Stimulated activated CD4-positive, alpha-beta T cell treated with anti-CD3 and anti-CD28 coated beads, TNF-alpha, amount 100 ng/mL, for 24 hours (primary cell): ENCODE measurements around the gene OR2T1.
"Not testable (repeated sequence)": the region's sequence is repeated elsewhere in the genome, so short reads cannot be mapped to it uniquely, and the experiment has no call there.

ENCODE experiments used
- DNase-seq, 3 experiments: peaks; one replicate each; pipeline ENCODE4 v3.0.0-alpha.2; 2020; ENCODE audit warnings: low read depth in 3 of 3

OR2T1 gene

DNA sequence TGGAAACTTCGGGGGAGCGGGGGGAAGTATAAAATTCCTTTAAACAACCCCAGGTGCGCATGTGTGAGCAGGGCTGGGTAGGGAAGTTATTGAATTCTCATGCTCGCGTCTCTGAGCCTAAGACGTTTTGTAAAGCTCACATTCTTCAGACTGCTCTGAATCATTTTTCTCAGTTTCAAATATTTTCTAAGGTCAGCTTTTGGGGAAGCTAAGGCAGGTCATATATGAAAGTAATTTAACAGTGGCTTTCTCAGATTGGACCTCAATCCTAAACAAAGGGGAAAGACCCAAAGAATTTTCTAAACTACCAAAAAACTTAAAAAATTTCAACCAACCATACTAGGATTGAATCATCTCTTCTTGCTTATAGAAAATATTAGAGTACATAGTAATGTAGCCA is 32.1 kb downstream of the OR2T1 start:
- DNase-seq = not testable (repeated sequence)

DNA sequence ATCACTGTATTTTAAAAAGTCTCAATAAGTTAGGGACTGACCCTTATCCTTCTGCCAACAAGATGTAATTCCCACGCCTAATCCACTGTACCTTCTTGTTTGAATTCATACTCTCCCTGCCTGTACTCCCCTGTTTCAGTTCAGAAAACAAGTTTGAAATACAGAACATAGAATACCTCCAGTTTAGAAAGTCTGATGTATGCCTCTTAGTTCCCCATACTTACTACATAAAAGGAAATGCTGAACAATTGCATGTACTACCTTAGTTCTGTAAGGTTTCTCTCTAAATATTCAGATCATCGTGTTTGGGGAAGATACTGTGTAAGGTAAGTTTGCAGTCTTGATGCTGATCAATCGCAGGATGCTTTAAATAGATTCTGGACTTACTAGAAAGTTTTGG is 33.5 kb downstream of the OR2T1 start:
- not testable (repeated sequence) for DNase-seq

DNA sequence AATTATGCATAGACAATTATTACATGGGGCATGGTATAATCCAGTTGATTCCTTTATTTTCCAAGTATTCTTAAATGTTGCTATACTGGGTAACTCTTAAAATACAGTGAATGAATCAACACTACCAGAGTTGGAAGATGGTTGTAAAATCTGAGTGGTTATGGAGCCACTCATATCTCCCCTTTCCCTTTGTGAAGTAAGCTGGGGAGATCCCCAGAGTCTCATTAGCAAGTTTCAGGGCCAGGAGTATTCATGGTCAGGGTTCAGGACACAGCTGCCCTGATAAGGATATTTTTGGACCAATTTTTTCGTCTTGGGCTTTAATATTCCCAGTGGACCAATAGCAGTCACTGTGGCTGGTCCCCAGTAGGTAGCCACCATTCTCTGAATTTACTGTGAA is 35.8 kb downstream of the OR2T1 start:
- not testable (repeated sequence) for DNase-seq

DNA sequence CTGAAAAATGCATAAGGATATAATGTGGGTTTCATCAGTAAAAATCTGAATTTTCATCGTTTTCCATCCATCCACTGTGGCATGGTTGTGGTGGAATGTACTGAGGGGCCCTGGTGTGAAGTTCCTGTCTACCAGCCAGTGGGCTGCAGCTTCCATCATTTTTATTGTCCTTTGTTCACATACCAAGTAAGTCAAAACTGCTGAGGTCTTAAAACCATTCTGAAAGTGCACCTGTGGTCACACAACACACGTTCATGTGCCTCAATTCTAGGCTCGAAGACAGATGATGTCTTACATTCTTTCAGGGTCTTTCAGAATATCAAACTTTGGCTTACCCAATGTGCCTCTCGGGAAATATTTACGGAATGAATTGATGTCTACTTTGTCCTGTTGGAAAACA is 36.4 kb downstream of the OR2T1 start:
- DNase-seq = not testable (repeated sequence)

DNA sequence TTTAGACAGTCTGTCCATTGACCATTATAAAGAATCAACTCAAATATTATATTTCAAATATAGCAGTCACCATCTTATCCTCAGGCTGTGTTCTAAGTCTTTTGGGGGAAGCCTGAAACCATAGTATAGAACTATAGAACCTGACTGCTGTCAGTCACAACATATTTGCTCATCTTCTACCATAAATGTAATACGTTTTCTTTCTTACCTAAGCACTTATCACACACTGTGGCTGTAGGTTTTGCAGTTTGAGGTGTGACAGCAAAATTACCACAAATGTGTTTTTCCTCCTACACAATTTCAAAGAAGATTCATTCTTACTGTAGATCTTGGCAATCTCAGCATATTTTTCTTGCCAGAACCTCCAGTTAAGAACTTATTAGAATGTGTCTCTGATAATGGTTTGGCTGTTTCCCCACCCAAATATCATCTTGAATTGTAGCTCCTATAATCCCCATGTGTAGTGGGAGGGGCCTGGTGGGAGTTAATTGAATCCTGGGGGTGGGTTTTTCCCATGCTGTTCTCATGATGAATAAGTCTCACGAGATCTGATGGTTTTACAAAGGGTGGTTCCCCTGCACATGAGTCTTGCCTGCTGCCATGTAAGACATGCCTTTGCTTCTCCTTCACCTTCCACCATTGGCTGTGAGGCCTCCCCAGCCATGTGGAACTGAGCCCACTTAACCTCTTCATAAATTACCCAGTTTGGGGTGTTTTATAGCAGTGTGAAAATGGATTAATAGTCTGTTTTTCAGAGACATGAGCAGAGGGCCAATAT is 39.8 kb downstream of the OR2T1 start:
- not testable (repeated sequence) for DNase-seq

DNA sequence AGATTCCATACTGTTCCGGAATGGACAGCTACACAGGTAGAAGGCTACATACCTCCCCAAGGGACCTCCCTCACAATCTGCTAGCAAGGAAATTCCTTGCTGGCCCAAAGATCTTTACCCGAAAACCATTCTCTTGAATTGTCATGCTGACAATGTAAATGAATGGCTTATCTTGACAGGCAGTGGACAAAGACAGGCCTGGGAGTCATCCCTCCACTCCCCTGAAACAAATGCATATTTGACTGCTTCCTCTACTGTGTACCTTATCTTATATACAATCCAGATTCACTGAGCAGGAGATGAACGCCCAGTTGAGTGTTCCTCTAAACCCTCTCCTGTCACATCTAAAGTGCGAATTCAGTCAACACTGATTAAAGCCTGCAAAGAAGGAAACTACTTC is 41.8 kb downstream of the OR2T1 start:
- DNase-seq = not testable (repeated sequence)

DNA sequence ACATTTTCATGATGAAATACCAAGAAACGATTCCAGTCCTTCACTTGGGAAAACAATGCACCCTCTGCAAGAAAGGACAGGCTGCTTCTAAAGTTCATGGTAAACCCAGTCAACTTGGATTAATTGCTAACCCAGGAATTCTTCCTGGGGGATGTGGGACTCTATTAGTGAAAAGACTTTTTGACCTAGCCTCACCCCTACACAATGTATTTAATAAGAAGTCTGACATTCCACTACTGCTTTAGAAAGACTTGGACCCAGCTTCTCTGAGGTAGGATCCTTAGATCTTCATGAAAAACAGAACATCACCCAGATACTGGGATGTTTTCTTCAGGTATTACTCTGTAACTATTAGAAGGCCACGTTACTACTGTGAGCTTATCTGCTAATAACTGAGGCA is 42.6 kb downstream of the OR2T1 start, which contains the start of gene OR2T2:
Gene OR2T2 (plus strand): TSS at position 239 of the 400 bp plus-strand sequence. CDS start 7,161 bp downstream, outside the sequence.
- not testable (repeated sequence) for DNase-seq

DNA sequence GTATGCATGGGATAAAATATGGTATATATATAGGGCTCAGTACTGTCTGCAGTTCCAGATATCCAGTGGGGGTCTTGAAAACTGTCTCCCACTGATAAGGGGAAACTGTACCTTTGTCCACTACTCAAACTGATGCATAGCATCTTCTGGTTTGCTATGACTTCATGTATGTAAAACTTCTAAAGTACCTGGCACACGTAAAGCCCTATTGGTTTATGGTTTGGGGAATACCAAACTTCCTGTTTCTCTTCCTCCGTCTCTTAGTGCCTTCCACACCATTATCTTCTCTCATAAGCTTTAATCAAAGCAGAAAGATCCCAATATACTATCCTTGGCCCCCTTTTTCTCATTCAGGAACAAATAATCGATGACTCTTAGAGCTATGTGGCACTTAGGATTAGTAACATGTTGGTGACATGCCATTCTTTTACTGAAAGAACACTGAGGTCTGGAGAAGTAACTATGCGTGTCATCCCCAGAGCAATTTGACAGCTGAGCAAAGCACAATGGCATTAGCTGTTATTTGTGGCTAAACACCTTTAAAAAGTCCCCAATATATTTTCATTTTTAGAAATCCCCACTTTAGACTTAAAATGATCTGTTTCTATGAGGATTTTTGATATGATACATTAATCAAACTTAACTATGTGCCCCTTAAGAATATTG is 45.7 kb downstream of the OR2T1 start:
- not testable (repeated sequence) for DNase-seq

DNA sequence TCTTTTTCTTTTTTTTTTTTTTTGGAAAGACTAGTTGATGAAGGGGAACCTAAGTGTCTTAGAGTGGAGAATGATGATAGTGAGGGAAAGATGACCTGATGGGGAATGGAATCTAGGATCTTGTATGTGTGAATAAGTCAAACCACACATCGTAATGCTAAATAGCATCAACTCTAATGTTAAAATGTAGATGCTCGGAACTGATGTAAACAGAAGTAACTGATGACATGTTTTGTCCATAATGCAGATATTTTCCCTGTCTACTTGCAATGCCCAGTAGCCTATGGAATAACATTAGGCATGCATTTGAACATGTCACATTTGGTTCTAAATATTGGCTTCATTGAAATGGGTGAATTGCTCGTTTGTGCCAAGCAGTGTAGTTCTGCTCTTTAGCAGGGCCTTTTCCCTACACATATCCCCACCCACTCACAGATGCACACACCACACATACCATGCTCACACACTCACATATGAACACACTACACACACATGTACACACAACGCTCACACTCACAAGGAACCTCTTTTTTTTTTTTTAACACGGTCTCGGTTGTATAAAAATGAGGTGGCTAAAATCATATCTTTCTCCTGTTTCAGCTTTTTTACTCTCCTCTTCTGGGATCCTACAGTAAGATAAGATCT is 47.1 kb downstream of the OR2T1 start:
- DNase-seq = not testable (repeated sequence)

DNA sequence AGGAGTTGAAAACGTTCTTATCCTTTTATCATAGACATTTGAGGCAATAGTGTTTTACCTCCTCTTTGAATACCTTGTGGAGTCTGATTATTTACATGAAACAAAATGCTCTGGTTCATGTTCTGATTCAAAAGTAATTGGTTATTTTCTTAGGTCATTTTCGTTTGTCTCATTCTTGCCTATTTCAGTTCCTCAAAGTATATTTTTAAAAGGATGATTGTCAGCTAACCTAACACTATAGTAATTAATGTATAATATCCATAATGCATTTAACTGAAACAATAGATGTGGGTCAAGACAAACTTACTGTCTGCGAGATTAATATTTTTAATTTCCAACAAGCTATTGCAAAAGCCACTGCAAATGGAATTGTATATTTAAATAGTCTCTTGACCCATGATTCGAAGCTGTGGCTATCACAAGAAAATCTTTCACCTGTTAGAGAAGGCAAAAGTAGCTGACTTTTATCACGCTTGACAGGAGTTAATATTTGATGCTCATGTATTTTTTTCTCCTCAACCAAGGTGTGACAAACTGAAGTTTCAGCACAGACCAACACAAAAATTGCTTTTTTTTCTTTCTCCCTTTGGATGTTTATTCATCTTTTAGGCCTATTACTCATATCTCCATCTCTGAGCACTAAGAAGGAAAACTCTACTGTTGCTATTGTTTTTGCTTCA is 47.8 kb downstream of the OR2T1 start:
- DNase-seq = not testable (repeated sequence)

DNA sequence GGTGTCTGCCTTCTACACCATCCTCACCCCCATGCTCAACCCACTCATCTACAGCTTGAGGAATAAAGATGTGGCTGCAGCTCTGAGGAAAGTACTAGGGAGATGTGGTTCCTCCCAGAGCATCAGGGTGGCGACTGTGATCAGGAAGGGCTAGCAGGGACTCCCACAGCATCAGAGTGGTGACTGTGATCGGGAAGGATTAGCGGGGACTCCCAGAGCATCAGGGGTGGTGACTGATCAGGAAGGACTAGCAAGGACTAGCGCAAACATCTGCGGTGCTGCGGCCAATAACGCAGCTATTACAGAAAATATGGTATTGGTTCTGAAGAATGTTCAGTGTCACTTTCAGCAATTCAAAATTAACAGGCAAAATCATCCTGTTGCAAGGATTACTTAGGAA is 50.8 kb downstream of the OR2T1 start:
- not testable (repeated sequence) for DNase-seq

DNA sequence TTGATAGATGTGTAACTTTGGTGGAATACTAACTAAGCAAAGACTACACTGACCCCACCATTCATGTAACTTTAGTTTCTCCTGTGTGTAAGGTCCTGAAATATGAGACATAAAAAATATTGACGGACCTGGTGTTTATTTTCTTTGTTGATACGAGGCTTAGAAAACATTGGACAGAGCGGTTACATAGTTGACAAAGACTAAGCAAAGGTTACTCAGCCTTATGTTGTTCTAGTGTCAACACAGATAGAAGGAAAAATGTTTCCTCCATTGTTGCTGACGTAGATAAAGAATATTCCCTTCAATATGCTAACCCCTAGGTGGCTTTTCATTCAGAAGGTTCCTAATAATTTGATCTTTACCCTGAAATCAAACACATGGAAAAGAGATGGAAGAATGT is 52.2 kb downstream of the OR2T1 start:
- not testable (repeated sequence) for DNase-seq

DNA sequence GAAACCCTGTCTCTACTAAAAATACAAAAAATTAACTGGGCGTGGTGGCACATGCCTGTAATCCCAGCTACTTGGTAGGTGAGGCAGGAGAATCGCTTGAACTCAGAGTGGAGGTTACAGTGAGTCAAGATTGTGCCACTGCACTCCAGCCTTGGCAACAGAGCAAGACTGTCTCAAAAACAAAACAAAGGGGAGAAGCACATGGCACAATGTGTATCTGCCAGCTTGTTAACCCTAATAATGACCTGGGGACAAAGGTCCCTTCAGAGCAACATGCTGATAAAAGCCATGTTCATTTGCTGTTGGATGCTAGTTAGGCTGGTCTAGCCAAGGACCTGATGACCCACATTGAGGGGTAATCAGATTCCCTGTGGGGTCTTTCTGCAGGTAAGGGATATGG is 53.8 kb downstream of the OR2T1 start:
- not testable (repeated sequence) for DNase-seq
